ENCODE results near the gene JPH4. TPM values are rescaled to one million over a fixed set of nuclear protein-coding genes. Genes with fewer than 3 reads are reported as not detected.
"Not testable (repeated sequence)": the region's sequence is repeated elsewhere in the genome, so short reads cannot be mapped to it uniquely, and the experiment has no call there.

The JPH4 gene
- total RNA-seq, 1 donor from 2014 or later: 4.7 TPM

- intact Hi-C loops (cut with DNase I): no loop called here
- H3K36me3 ChIP-seq: no peaks in the 10 kb centered on the region
- H3K4me1 ChIP-seq: no peaks in the 10 kb centered on the region
- no peak overlapping the region for H3K27ac ChIP-seq
- H3K4me3 ChIP-seq: no peak overlapping the region
- H3K9me3 ChIP-seq: no peaks in the 10 kb centered on the region
- DNase-seq (ENCODE audit: low spot score in 2 of 2): no peak
- TF ChIP-seq CTCF (IDR thresholded peaks at IDR 0.05): no peak
- no peaks in the 10 kb centered on the region for H3K27me3 ChIP-seq
Measured at GRCh38 chr14:23538050-23538718, 40.4 kb downstream of the JPH4 start.

- intact Hi-C loops (cut with DNase I): no loop called here
- no peaks in the 10 kb centered on the region for H3K9me3 ChIP-seq
- TF ChIP-seq CTCF (IDR thresholded peaks at IDR 0.05): no peak
- no peaks in the 10 kb centered on the region for H3K36me3 ChIP-seq
- H3K27me3 ChIP-seq: no peaks in the 10 kb centered on the region
- no peak overlapping the region for H3K4me3 ChIP-seq
- DNase-seq (ENCODE audit: low spot score in 2 of 2): no peak
- H3K4me1 ChIP-seq: no peaks in the 10 kb centered on the region
- H3K27ac ChIP-seq: no peak overlapping the region
Measured at GRCh38 chr14:23537351-23538049, 41.1 kb downstream of the JPH4 start.

GRCh38 chr14:23536906-23537305 is 41.7 kb downstream of the JPH4 start:
- H3K27ac ChIP-seq; H3K4me1 ChIP-seq; intact Hi-C loops (cut with DNase I); DNase-seq (ENCODE audit: low spot score in 2 of 2); H3K36me3 ChIP-seq; H3K9me3 ChIP-seq; H3K4me3 ChIP-seq; H3K27me3 ChIP-seq: not testable (repeated sequence)

- no peak overlapping the region for H3K27ac ChIP-seq
- H3K4me3 ChIP-seq: no peak overlapping the region
- no peaks in the 10 kb centered on the region for H3K36me3 ChIP-seq
- H3K27me3 ChIP-seq: no peaks in the 10 kb centered on the region
- no peaks in the 10 kb centered on the region for H3K4me1 ChIP-seq
- no peak for DNase-seq (ENCODE audit: low spot score in 2 of 2)
- H3K9me3 ChIP-seq: no peaks in the 10 kb centered on the region
- intact Hi-C loops (cut with DNase I): no loop called here
- no peak for TF ChIP-seq CTCF (IDR thresholded peaks at IDR 0.05)
Measured at GRCh38 chr14:23536494-23536893, 42.1 kb downstream of the JPH4 start.

- intact Hi-C loops (cut with DNase I): no loop called here
Measured at GRCh38 chr14:23535943-23536342, 42.6 kb downstream of the JPH4 start.

More at GRCh38 chr14:23535943-23536342, 42.6 kb downstream of the JPH4 start:
- no peak overlapping the region for H3K4me3 ChIP-seq
- TF ChIP-seq CTCF (IDR thresholded peaks at IDR 0.05): no peak
- H3K4me1 ChIP-seq: no peaks in the 10 kb centered on the region
- no peaks in the 10 kb centered on the region for H3K36me3 ChIP-seq
- H3K27me3 ChIP-seq: no peaks in the 10 kb centered on the region
- no peak overlapping the region for H3K27ac ChIP-seq
- H3K9me3 ChIP-seq: no peaks in the 10 kb centered on the region
- no peak for DNase-seq (ENCODE audit: low spot score in 2 of 2)
